H1 (cell line): ENCODE data around the gene MMP17. TPM values are rescaled to one million over a fixed set of nuclear protein-coding genes. Genes with fewer than 3 reads are reported as not detected.

Experiments used
- CTCF ChIA-PET: fragments of 300-600 bp; sonication (Branson Sonifier 250); formaldehyde crosslinking; loops from one replicate; lab custom pipeline; 2021; ENCODE audit not compliant: partially characterized antibody; lab: Charles Lee
- POLR2A ChIA-PET: fragments of 300-600 bp; sonication (Branson Sonifier 250); formaldehyde crosslinking; loops from one replicate; lab custom pipeline; 2021; ENCODE audit warnings: inconsistent platforms; ENCODE audit not compliant: partially characterized antibody; lab: Charles Lee
- DNase-seq, 2 experiments: peaks; one replicate each; pipeline versions ENCODE4 v3.0.0 to v3.0.0-alpha.2; 2010 to 2022; ENCODE audit warnings: low spot score in 2 of 2, low read depth in 1 of 2, mixed read lengths in 1 of 2
- FAIRE-seq: peaks from 2 replicates; lab custom pipeline; 2011; peaks lifted over from hg19 to GRCh38; lab: Jason Lieb, UNC
- H2AFZ ChIP-seq: 2 replicates; pipeline ENCODE4 v1.8.1; 2012; ENCODE audit warnings: low read length, inconsistent platforms
- H2AK5ac ChIP-seq: 2 replicates; pipeline ENCODE4 v1.6.1; 2013; ENCODE audit warnings: low read depth, low read length
- H2BK120ac ChIP-seq: replicated peaks from 2 replicates; pipeline ENCODE3; 2013; ENCODE audit warnings: low read depth, low read length, inconsistent platforms
- H2BK12ac ChIP-seq: 2 replicates; pipeline ENCODE4 v1.6.1; 2013; ENCODE audit warnings: low read depth, low read length
- H2BK15ac ChIP-seq: 2 replicates; pipeline ENCODE4 v1.6.1; 2013; ENCODE audit warnings: low read length
- H2BK20ac ChIP-seq: 2 replicates; pipeline ENCODE4 v1.6.1; 2013; ENCODE audit warnings: low read length
- H2BK5ac ChIP-seq: 2 replicates; pipeline ENCODE4 v1.6.1; 2013; ENCODE audit warnings: low read depth, low read length
- H3K14ac ChIP-seq: 2 replicates; pipeline ENCODE4 v1.6.1; 2013; ENCODE audit warnings: inconsistent platforms; ENCODE audit not compliant: insufficient read length
- H3K18ac ChIP-seq: 2 replicates; pipeline ENCODE4 v1.6.1; 2013; ENCODE audit warnings: low read length; ENCODE audit errors: extremely low read depth
- H3K23ac ChIP-seq: 2 replicates; pipeline ENCODE4 v1.6.1; 2013; ENCODE audit warnings: inconsistent platforms; ENCODE audit not compliant: insufficient read length
- H3K23me2 ChIP-seq: 2 replicates; pipeline ENCODE4 v1.6.1; 2013; ENCODE audit warnings: low read depth, low read length
- H3K27ac ChIP-seq: 2 replicates; pipeline ENCODE4 v1.6.1; 2011; ENCODE audit warnings: low read depth, low read length, inconsistent platforms
- H3K27me3 ChIP-seq, 4 experiments: replicated peaks in 1 of 4; 1 replicate in 1 of 4; 2 replicates in 3 of 4; pipeline versions ENCODE4 v1.6.1 to v1.8.1; 2011 to 2013; ENCODE audit warnings: low read length in 3 of 4, mild to moderate bottlenecking in 3 of 4, inconsistent platforms in 2 of 4, mixed read lengths in 2 of 4, moderate library complexity in 1 of 4; ENCODE audit not compliant: control insufficient read depth in 3 of 4, insufficient read depth in 3 of 4; ENCODE audit errors: extremely low read depth in 1 of 4
- H3K36me3 ChIP-seq, 4 experiments: 2 replicates each; pipeline versions ENCODE4 v1.6.1 to v1.8.1; 2011 to 2013; ENCODE audit warnings: mild to moderate bottlenecking in 4 of 4, low read length in 3 of 4, moderate library complexity in 2 of 4, control low read depth in 1 of 4, inconsistent platforms in 1 of 4; ENCODE audit not compliant: insufficient read depth in 4 of 4, control insufficient read depth in 2 of 4
- H3K4ac ChIP-seq: replicated peaks from 2 replicates; pipeline ENCODE3; 2013; ENCODE audit warnings: low read length, low read depth, mixed read lengths, inconsistent platforms; ENCODE audit not compliant: insufficient read length
- H3K4me1 ChIP-seq, 4 experiments: replicated peaks in 1 of 4; 1 replicate in 1 of 4; 2 replicates in 3 of 4; pipeline versions ENCODE4 v1.6.1 to v1.8.1; 2011 to 2013; ENCODE audit warnings: low read length in 3 of 4, inconsistent platforms in 2 of 4, mixed read lengths in 1 of 4; ENCODE audit not compliant: insufficient read depth in 4 of 4, control insufficient read depth in 3 of 4
- H3K4me2 ChIP-seq, 2 experiments: 2 replicates each; pipeline versions ENCODE4 v1.6.1 to v1.8.1; 2011 to 2013; ENCODE audit warnings: low read depth in 2 of 2, low read length in 2 of 2, control low read depth in 1 of 2, inconsistent platforms in 1 of 2, mild to moderate bottlenecking in 1 of 2; ENCODE audit not compliant: insufficient read depth in 1 of 2
- H3K4me3 ChIP-seq, 4 experiments: fragments of 200-600, 300-600 bp in 1 of 4; sonication (generic), shearing (Covaris generic), sonication (Bioruptor Twin) in 1 of 4; 2 replicates each; pipeline versions ENCODE4 v1.5.1 to v1.8.1; 2011 to 2016; ENCODE audit warnings: low read length in 4 of 4, low read depth in 3 of 4, control low read depth in 2 of 4, inconsistent platforms in 2 of 4, mild to moderate bottlenecking in 2 of 4, mixed read lengths in 1 of 4, moderate library complexity in 1 of 4; ENCODE audit not compliant: insufficient read depth in 2 of 4; ENCODE audit errors: extremely low read depth in 1 of 4
- H3K56ac ChIP-seq: replicated peaks from 2 replicates; pipeline ENCODE3; 2013; ENCODE audit warnings: low read depth, mild to moderate bottlenecking, mixed read lengths, low read length, inconsistent platforms; ENCODE audit not compliant: insufficient read length
- H3K79me1 ChIP-seq: 2 replicates; pipeline ENCODE4 v1.6.1; 2013; ENCODE audit warnings: low read depth, low read length, control low read depth
- H3K79me2 ChIP-seq, 2 experiments: 2 replicates each; pipeline versions ENCODE4 v1.6.1 to v1.8.1; 2012 to 2013; ENCODE audit warnings: low read length in 2 of 2, mild to moderate bottlenecking in 2 of 2, inconsistent platforms in 1 of 2; ENCODE audit not compliant: insufficient read depth in 2 of 2, control insufficient read depth in 1 of 2
- H3K9ac ChIP-seq, 4 experiments: replicated peaks in 1 of 4; 1 replicate in 1 of 4; 2 replicates in 3 of 4; pipeline versions ENCODE4 v1.6.1 to v1.8.1; 2011 to 2013; ENCODE audit warnings: low read depth in 3 of 4, low read length in 3 of 4, control low read depth in 2 of 4, mild to moderate bottlenecking in 2 of 4, moderate library complexity in 2 of 4, inconsistent platforms in 1 of 4; ENCODE audit errors: extremely low read depth in 1 of 4
- H3K9me3 ChIP-seq, 2 experiments: 2 replicates each; pipeline versions ENCODE4 v1.6.1 to v1.8.1; 2012 to 2013; ENCODE audit warnings: mild to moderate bottlenecking in 2 of 2, moderate library complexity in 2 of 2, control low read depth in 1 of 2, inconsistent platforms in 1 of 2, low read depth in 1 of 2, low read length in 1 of 2, mixed read lengths in 1 of 2; ENCODE audit not compliant: insufficient read depth in 2 of 2
- H4K20me1 ChIP-seq, 2 experiments: replicated peaks in 1 of 2; 2 replicates each; pipeline versions ENCODE3 to v1.8.1; 2011 to 2013; ENCODE audit warnings: inconsistent platforms in 2 of 2, low read length in 2 of 2, mild to moderate bottlenecking in 1 of 2; ENCODE audit not compliant: insufficient read depth in 2 of 2, control insufficient read depth in 1 of 2
- H4K5ac ChIP-seq: 2 replicates; pipeline ENCODE4 v1.6.1; 2013; ENCODE audit warnings: low read length, low read depth, mixed read lengths, inconsistent platforms; ENCODE audit not compliant: insufficient read length
- H4K8ac ChIP-seq: 2 replicates; pipeline ENCODE4 v1.8.0; 2013; ENCODE audit warnings: mild to moderate bottlenecking, moderate library complexity, low read length, inconsistent platforms; ENCODE audit not compliant: insufficient read depth; ENCODE audit errors: extremely low read depth
- H4K91ac ChIP-seq: replicated peaks from 2 replicates; pipeline ENCODE3; 2013; ENCODE audit warnings: low read length, mixed read lengths, inconsistent platforms; ENCODE audit not compliant: insufficient read length
- KDM4A ChIP-seq: IDR thresholded peaks from one replicate; pipeline ENCODE4 v1.7.1; 2012; ENCODE audit warnings: low read depth, mild to moderate bottlenecking, moderate library complexity, low read length, inconsistent platforms; ENCODE audit not compliant: severe bottlenecking
- NRF1 ChIP-seq: IDR thresholded peaks from 2 replicates; pipeline ENCODE4 v1.6.1; 2011; ENCODE audit warnings: mild to moderate bottlenecking, low read depth, low read length, improper control_type of control experiment
- WGBS, 2 experiments: shearing (Covaris generic) in 1 of 2; methylation state at CpG; one replicate each; pipeline versions ENCODE4 v1.1.6 to v1.1.7; 2013 to 2015; ENCODE audit warnings: low lambda C conversion rate in 2 of 2, mixed read lengths in 2 of 2, inconsistent platforms in 1 of 2, low coverage in 1 of 2, missing lambda C conversion rate in 1 of 2; ENCODE audit not compliant: insufficient replicate concordance in 2 of 2, insufficient coverage in 1 of 2, insufficient read length in 1 of 2; ENCODE audit errors: extremely low coverage in 1 of 2, missing lambda C conversion rate in 1 of 2; 5-methylcytosine and 5-hydroxymethylcytosine counted together
- polyA plus RNA-seq, 7 experiments: library from polyadenylated mRNA; depleted of rRNA in 3 of 7; stranded (reverse) in 5 of 7; unstranded in 2 of 7; fragments of >200 nt in 5 of 7; fragments of 200-250 nt in 2 of 7; gene quantifications; 1 replicate in 5 of 7; 2 replicates in 1 of 7; 4 replicates in 1 of 7; pipeline versions ENCODE4 v1.2.1 to v1.2.3, GENCODE V29; 2011 to 2013; ENCODE audit warnings: missing spikeins in 2 of 7, mixed read lengths in 2 of 7
- total RNA-seq: library from RNA; stranded (reverse); fragmentation: NEBNext Ultra II Directional; extraction: Animal tissue kit (Norgen Biotek cat#: 25700); gene quantifications from 2 replicates; pipeline ENCODE4 v1.2.1, GENCODE V29; 2021

The MMP17 gene
- total and polyA plus RNA-seq, 2 of the 8 experiments (the other 6 are each of a cell fraction or from before 2014, with no cell fraction given): 41.3 to 53.8 TPM

DNA sequence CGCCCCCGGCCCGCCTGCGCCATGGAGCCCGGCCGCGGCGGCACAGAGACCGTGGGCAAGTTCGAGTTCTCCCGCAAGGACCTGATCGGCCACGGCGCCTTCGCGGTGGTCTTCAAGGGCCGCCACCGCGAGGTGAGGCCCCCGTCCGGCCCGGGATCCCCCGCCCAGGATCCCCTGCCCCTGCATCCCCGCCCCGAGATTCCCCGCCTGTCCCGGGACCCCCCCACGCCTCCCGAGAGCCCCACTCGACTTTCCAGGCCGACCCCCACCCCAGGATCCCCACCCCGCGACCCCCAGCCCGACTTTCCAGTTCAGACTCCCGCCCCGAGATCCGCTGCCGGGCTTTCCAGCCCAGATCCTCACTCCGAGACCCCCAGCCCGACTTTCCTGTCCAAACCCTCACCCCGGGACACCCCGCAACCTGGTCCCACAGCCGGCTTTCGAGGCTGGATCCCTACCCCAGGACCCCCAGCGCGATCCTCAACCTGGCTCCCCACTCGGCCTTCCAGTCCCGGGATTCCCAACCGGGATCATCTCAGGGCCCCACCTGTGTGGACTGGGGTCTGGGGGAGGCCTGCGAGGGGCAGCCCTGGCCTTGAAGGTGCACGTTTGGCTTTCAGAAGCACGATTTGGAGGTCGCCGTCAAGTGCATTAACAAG is 66.9 kb downstream of the MMP17 start:
- H3K14ac ChIP-seq: no peak overlapping the region
- WGBS, 2 experiments: 10% methylated on average over 20 of the region's 54 CpGs; no CpG with 5 or more reads in 1 of the 2 experiments
- H4K91ac ChIP-seq: no peak overlapping the region
- POLR2A ChIA-PET: no interaction called here
- TF ChIP-seq NRF1 (no peak), KDM4A (peak; percentile 29)
- TF ChIP-seq, all 59 proteins: peak for 1
- peak overlapping the region; percentile 71; the same call in 1 of the 2 replicates for H4K8ac ChIP-seq
- H3K23me2 ChIP-seq: peaks cover 9% of the 10 kb centered on the region; the same call in 1 of the 2 replicates
- H3K4ac ChIP-seq: no peak overlapping the region
- H3K18ac ChIP-seq: no peak overlapping the region
- H3K36me3 ChIP-seq: peaks cover 0 to 7% (median 3%) of the 10 kb centered on the region in 4 experiments; a peak in 3 of 8 replicates
- no peak overlapping the region for H4K5ac ChIP-seq
- peak overlapping the region; percentile 85 to 99 for H3K4me2 ChIP-seq
- no peak overlapping the region for H2BK120ac ChIP-seq
- no peak overlapping the region for H2BK5ac ChIP-seq
- H3K56ac ChIP-seq: no peak overlapping the region
- DNase-seq (peak in 1 of 2 experiments; percentile 57), FAIRE-seq (no peak)
- H3K27me3 ChIP-seq: no peaks in the 10 kb centered on the region
- no peak overlapping the region for H3K23ac ChIP-seq
- CTCF ChIA-PET: no interaction called here
- peaks cover 0 to 27% of the 10 kb centered on the region in 2 experiments; a peak in 1 of 4 replicates for H3K79me2 ChIP-seq
- no peak overlapping the region for H2BK15ac ChIP-seq
- no peak overlapping the region for H2BK20ac ChIP-seq
- peaks cover 5% of the 10 kb centered on the region for H3K79me1 ChIP-seq
- H2AFZ ChIP-seq: no peak overlapping the region
- peaks cover 16 to 20% of the 10 kb centered on the region in 2 experiments for H4K20me1 ChIP-seq
- H3K27ac ChIP-seq: no peak overlapping the region
- no peak overlapping the region; the same call in 1 of the 2 replicates for H2BK12ac ChIP-seq
- H3K9ac ChIP-seq: peak overlapping the region in 3 of 4 experiments; percentile 25 to 51 (median 51); a peak in 5 of 7 replicates
- peak overlapping the region; percentile 59 to 75 (median 66) for H3K4me3 ChIP-seq
- no peaks in the 10 kb centered on the region for H3K9me3 ChIP-seq
- H2AK5ac ChIP-seq: no peak overlapping the region
- H3K4me1 ChIP-seq: peaks cover 0 to 16% (median 14%) of the 10 kb centered on the region in 4 experiments; a peak in 5 of 7 replicates
